IPS-11a (cell line): Measurements from ENCODE around the gene DNAJC22.
"Not testable (repeated sequence)": the region's sequence is repeated elsewhere in the genome, so short reads cannot be mapped to it uniquely, and the experiment has no call there.

Source experiments
- H3K4me3 ChIP-seq: one replicate; pipeline ENCODE4 v1.5.1; 2013; ENCODE audit warnings: low read depth, low read length, control low read depth

The DNAJC22 gene

GRCh38 chr12:49330631-49331379, 15.9 kb upstream of the DNAJC22 start:
- H3K4me3 ChIP-seq = no peak overlapping the region

- H3K4me3 ChIP-seq = no peak overlapping the region
Observed at GRCh38 chr12:49331380-49332222, 15.1 kb upstream of the DNAJC22 start.

DNA sequence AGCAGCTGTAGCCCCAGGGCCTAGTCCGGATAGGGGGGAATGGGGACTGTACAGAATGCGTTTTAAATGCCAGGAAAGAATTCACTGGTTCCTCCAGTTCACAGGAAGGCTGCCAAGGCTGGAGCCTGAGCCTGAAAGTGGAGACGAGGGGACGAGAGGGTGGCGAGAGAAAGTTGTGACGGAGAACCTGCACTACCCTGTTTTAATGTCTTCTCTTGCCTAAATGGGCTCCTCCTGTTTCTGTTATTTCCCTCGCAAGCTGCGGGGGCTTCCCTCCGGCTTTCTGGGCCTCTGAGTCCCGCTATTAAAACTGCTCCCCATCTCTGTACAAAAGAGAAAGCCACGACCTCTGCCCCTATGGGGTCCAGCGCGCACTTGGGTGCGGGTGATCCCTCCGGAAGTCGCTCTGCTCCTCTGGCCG, 14.2 kb upstream of the DNAJC22 start:
- H3K4me3 ChIP-seq = no peak overlapping the region

GRCh38 chr12:49332891-49333371, 13.8 kb upstream of the DNAJC22 start:
- H3K4me3 ChIP-seq = peak overlapping the region; percentile 24

- H3K4me3 ChIP-seq = not testable (repeated sequence)
Observed at GRCh38 chr12:49333778-49334177, 12.9 kb upstream of the DNAJC22 start.

DNA sequence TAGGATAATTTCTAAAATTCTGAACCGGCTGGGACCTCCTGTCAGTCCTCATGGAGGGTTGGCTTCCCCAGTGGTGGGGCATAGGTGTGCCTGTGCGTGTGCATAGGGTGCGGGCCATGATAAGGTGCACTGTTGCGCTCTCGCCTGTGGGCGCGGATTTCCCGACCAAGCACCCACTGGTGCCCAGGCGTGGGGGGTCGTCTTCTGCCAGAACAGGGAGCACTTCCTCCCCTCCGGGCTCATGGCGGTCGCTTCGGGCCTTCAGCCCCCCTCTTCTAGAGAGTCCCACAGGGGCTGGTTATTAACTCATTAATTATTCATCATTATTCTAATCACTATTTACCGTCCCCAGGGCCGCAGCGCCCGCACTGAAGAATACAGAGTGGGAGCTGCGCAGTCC, 12.5 kb upstream of the DNAJC22 start:
- no peak overlapping the region for H3K4me3 ChIP-seq

DNA sequence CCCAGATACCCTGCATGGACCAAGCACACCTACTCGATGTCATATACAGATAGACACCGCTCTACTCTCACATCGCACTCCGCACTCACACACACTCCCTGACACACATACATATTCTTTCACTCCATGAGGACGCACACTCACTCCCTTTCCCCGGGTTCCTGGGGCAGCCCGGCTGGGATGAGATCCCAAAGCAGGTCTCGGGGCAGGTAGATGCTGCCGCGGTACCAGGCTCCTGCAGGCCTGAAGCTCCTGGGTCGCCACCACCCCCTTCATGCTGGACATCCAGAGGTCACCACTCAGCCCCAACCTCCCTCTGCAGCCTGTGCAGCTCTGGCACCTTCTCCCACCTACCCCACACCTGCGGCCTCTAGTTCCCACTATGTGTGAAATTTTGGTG, 12.0 kb upstream of the DNAJC22 start:
- no peak overlapping the region for H3K4me3 ChIP-seq

GRCh38 chr12:49335118-49335954, 11.4 kb upstream of the DNAJC22 start:
- no peak overlapping the region for H3K4me3 ChIP-seq

- H3K4me3 ChIP-seq = no peak overlapping the region
Observed at GRCh38 chr12:49335955-49336644, 10.6 kb upstream of the DNAJC22 start.

- H3K4me3 ChIP-seq = peak within 1 kb of the TSS; percentile 0
Observed at GRCh38 chr12:49336645-49337584, 9.8 kb upstream of the DNAJC22 start, which contains the start of gene C1QL4. TSS of gene C1QL4 (minus strand) at chr12:49337188. CDS start at chr12:49336477, 711 bp downstream.

DNA sequence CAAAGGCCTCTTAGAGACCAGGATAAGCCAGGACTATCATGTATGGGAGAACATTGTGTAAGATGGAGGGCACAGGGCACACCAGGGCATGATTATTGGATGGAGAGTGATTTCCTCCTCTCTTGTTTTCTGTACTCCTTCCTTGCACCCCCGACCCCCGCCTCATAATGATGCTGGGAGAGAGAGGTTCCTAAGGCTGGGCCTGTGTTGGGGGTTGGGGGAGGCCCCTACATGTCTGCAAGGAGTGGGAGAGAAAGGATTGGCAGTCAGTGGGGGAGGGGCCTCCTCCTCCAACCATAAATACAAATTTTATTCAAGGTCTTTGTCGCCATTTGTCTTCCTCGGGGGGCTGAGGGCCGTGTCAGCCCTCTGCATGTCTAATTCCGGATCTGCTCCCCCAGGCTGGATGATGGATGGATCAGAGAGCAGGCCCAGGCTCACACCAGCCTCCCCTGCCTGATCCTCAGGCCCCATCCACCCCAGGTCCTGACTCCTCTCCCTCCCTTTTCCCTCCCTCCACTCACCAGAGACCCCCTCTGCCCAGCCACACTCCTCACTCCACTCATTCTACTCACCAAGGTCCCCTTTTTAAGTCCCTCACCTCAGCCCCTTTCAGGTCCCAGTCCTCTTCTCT, 7.7 kb upstream of the DNAJC22 start:
- no peak overlapping the region for H3K4me3 ChIP-seq

DNA sequence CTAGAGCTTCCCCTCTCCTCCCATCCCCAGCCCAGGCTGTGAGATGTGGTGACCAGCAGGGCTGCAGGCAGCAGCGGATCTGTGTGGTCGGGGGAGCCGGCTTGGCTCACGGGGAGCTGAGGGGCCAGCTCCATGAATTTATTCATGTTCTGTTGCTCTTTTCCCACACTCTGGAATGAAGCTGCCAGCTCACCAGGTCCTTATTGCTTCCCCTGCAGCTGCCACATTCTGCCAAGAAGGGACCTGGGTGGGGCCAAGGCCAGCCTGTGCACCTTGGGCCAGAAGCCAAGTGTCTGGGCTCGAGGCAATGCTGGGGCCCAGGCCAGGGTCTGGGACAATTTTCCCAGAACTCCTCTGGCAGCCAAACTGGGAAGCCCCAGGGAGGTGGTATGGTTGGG, 7.2 kb upstream of the DNAJC22 start:
- no peak overlapping the region for H3K4me3 ChIP-seq

DNA sequence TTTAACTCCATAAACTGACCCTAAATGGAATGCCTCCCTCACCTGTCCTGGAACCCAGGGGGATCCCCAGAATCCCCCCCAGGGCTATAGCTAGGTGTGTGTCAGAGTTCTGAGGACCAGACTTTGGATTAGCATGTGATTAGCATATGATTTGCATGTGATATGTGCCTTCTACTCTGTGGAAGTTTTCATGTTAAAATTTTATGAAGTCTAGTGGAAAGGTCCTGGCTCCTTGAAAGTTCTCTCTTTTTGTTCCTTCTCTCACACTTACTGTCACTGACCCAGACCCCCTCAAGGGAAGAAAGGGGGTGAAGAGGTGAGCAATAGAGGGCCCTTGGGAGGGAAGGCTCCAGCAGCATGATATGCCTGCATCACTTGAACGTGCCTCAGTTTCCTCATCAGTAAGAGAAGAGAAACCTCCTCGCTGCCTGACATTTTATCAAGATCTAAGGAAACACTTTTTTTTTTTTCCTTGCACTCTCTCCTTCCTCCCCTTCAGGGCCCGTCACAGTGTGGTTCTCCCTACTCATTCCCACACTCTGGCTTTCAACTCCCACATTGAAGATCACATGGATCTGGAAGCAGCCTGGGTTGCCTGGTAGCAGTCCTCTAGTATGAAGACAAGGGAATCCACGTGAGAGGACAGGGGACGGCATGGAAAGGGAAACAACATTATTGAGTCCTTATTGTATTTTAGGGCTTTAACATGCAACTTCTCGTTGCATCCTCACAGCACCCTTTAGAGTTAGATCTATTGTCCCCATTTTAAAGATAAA, 6.4 kb upstream of the DNAJC22 start:
- no peak overlapping the region for H3K4me3 ChIP-seq

DNA sequence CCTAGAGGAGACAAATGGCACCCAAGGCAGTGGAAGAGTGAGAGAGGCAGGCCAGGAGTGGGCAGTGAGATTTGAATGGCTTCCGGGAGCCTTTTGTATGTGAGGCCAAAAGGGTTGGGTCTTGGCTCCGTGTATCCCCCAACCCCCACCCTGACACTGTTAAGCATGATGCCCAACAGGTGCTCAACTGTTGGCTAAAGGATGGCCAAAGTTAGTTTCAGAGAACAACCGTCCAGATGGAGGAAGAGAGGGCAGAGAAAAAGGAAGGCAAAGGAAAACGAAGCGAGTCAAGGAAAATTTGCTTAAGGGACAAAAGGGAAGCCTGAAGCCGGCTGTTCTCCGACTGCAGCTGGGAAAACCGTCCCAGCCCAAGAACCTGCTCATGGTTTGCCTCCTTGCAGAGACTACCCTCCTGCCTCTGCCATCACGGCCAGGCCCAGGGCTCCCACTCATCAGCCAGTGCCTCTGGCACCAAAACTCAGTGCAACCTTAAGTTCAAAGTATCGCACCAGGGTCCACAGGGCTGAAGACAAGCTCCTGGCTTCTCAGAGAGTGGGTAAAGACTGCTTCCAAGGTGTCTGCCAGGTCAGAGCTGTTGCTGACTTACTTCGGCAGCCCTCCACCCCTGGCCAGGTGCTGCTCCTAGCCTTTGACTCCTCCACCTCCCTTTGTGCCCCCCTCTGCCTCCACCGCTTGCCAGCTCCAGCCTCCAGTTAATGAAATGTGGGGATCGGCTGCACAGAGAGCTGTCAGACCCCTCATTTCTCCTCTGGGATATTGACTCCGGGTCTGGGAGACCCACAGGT, 5.5 kb upstream of the DNAJC22 start:
- H3K4me3 ChIP-seq = no peak overlapping the region

DNA sequence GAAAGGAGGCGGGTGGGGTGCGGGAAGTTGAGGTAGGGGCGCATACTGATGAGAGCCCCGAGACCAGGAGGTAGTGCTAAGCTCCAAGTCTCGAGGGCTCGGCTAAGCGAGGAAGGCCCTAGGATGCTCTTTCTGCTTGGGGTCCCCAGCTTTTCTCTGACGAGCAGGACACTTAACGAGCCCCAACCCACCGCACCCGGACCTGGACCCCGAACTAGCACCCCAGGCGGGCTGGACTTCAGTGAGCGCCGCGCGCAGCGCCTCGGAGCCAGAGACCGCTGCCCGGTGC, 5.0 kb upstream of the DNAJC22 start:
- H3K4me3 ChIP-seq = peak overlapping the region; percentile 54

GRCh38 chr12:49342066-49342913, 4.4 kb upstream of the DNAJC22 start:
- H3K4me3 ChIP-seq = peak overlapping the region; percentile 54
